Fibroblast of lung (primary cell): Measurements from ENCODE around the gene DGLUCY.

Experiments used
- CTCF ChIP-seq, 2 donors: IDR thresholded peaks in 1 of 2; conservative IDR thresholded peaks in 1 of 2; 1 replicate in 1 of 2; 2 replicates in 1 of 2; pipeline ENCODE4 v1.5.1; 2011 to 2012; ENCODE audit warnings: low read length in 2 of 2, control low read depth in 1 of 2, inconsistent platforms in 1 of 2, low read depth in 1 of 2, mild to moderate bottlenecking in 1 of 2
- EZH2 ChIP-seq: IDR thresholded peaks from 2 replicates; pipeline ENCODE4 v1.5.1; 2012; ENCODE audit warnings: low read length, control low read depth, mild to moderate bottlenecking; ENCODE audit errors: missing control alignments

DNA sequence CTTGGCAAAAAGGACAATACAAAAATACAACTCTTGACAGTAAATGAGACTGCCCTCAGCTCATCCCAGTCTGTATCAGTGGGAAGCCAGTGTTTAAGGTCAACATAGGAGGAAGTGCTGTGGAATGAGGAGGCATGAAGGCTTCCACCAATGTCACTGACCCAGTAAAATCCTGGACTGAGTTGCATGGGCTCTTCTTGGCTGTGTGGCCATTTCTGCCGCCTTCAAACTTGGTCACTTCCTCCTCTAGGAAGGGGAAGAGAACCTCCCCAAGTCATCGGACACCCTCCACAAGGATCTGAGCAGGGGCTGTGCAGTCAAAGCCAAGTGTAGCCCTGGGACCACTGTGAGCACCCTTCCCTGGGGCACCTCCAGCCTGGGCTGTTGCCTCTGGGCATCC lies 118.7 kb downstream of the DGLUCY start:
- TF ChIP-seq CTCF (conservative IDR thresholded peaks at IDR 0.05 in 1 of 2, IDR thresholded peaks at IDR 0.05 in 1 of 2; ENCODE audit: low read depth in 1 of 2, low read length in 2 of 2), result no peak
- no peak for TF ChIP-seq EZH2
